Type B pancreatic cell (in vitro differentiated cells): ENCODE data around the gene SEC14L5. TPM values are rescaled to one million over a fixed set of nuclear protein-coding genes. Genes with fewer than 3 reads are reported as not detected.
A peak's percentile ranks its signal among the peaks of the same experiment; 100 is the strongest.

ENCODE experiments used
- DNase-seq: peaks from one replicate; pipeline ENCODE4 v3.0.0; 2021; ENCODE audit warnings: mixed read lengths; ENCODE audit not compliant: unreplicated experiment; ENCODE audit errors: extremely low spot score
- H3K27ac Mint-ChIP-seq: 2 replicates; pipeline ENCODE4 v1.8.0; 2021; ENCODE audit warnings: mild to moderate bottlenecking, mixed read lengths
- H3K27me3 Mint-ChIP-seq: 2 replicates; pipeline ENCODE4 v1.8.0; 2021; ENCODE audit warnings: mixed read lengths
- H3K36me3 Mint-ChIP-seq: 2 replicates; pipeline ENCODE4 v1.8.0; 2021; ENCODE audit warnings: mixed read lengths
- H3K4me1 Mint-ChIP-seq: one replicate; pipeline ENCODE4 v1.8.0; 2021; ENCODE audit warnings: mixed read lengths; ENCODE audit not compliant: unreplicated experiment
- H3K4me3 Mint-ChIP-seq: 2 replicates; pipeline ENCODE4 v1.8.0; 2021; ENCODE audit warnings: mild to moderate bottlenecking, mixed read lengths
- H3K9me3 Mint-ChIP-seq: 2 replicates; pipeline ENCODE4 v1.8.0; 2021; ENCODE audit warnings: mixed read lengths
- CTCF ChIP-seq: fragments of 200-600 bp; sonication (generic); conservative IDR thresholded peaks from 2 replicates; pipeline ENCODE4 v1.5.0; 2021; ENCODE audit warnings: antibody characterized with exemption, mild to moderate bottlenecking
- total RNA-seq: library from RNA; stranded (reverse); gene quantifications from 2 replicates; pipeline ENCODE4 v1.2.1, GENCODE V29; 2021; ENCODE audit warnings: low replicate concordance

Gene SEC14L5
- total RNA-seq, 1 donor from 2014 or later, result 0.92 TPM

DNA sequence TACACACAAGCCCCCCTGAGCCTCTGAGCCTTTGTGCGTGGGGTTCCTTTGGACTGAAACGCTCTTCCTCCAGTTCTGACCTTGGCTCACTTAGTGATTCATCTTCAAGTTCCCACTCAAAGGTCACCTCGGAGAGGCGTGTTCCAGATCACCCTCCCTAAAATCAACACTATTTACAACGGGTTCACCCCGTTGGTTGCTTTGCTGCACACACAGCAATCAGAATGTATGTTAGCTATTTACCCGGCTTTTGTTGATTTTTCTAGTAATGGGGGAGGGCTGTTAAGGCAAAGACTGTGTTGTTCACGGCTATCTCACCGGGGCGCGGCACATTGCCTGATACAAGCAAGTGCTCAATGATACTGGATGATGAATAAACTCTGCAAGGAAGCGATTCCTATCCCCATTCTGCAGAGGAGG, 74.6 kb downstream of the SEC14L5 start:
- no peak for DNase-seq
- H3K27ac Mint-ChIP-seq, result peak overlapping the region; percentile 83
- peaks cover 9% of the 10 kb centered on the region for H3K27me3 Mint-ChIP-seq
- peak overlapping the region; percentile 86 for H3K4me3 Mint-ChIP-seq
- H3K9me3 Mint-ChIP-seq, result no peaks in the 10 kb centered on the region
- H3K4me1 Mint-ChIP-seq, result peaks cover 12% of the 10 kb centered on the region
- no peak for TF ChIP-seq CTCF
- no peaks in the 10 kb centered on the region for H3K36me3 Mint-ChIP-seq

GRCh38 chr16:5033256-5034166, 75.4 kb downstream of the SEC14L5 start, which contains the start of gene NAGPA:
Gene NAGPA (minus strand): TSS chr16:5033935. CDS start chr16:5033914, 21 bp downstream.
- Mint-ChIP-seq H3K9me3 (no peaks in the 10 kb centered on the region), H3K4me3 (peak within 1 kb of the TSS; percentile 94), H3K27me3 (peaks cover 9% of the 10 kb centered on the region), H3K36me3 (no peaks in the 10 kb centered on the region), H3K4me1 (peaks cover 12% of the 10 kb centered on the region), H3K27ac (peak within 1 kb of the TSS; percentile 93)
- no peak for TF ChIP-seq CTCF
- DNase-seq, result peak; percentile 89

DNA sequence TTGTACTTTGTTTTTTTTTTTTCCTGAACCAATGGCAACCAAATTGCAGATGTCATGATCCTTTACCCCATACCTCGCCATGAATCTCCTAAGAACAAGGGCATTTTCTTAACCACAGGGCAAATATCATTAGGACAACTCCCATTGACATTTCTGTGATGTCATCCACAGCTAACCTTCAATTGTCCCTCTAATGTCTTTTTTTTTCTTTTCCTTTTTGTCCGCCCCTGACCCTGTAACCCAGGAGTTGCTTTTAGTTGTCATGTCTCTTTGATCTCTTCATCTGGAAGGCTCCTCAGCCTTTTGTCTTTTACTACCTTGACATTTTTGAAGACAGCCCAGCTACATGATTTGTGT, 76.0 kb downstream of the SEC14L5 start:
- no peaks in the 10 kb centered on the region for H3K9me3 Mint-ChIP-seq
- peak overlapping the region; percentile 93 for H3K27ac Mint-ChIP-seq
- no peak for DNase-seq
- H3K27me3 Mint-ChIP-seq, result peaks cover 9% of the 10 kb centered on the region
- peaks cover 12% of the 10 kb centered on the region for H3K4me1 Mint-ChIP-seq
- peak overlapping the region; percentile 94 for H3K4me3 Mint-ChIP-seq
- no peaks in the 10 kb centered on the region for H3K36me3 Mint-ChIP-seq
- no peak for TF ChIP-seq CTCF

- TF ChIP-seq CTCF, result no peak
- Mint-ChIP-seq H3K27ac (peak overlapping the region; percentile 32), H3K4me3 (peak overlapping the region; percentile 82), H3K36me3 (no peaks in the 10 kb centered on the region), H3K4me1 (peaks cover 12% of the 10 kb centered on the region), H3K27me3 (peaks cover 12% of the 10 kb centered on the region), H3K9me3 (no peaks in the 10 kb centered on the region)
- DNase-seq, result no peak
Measured at GRCh38 chr16:5035909-5036227, 77.7 kb downstream of the SEC14L5 start.

DNA sequence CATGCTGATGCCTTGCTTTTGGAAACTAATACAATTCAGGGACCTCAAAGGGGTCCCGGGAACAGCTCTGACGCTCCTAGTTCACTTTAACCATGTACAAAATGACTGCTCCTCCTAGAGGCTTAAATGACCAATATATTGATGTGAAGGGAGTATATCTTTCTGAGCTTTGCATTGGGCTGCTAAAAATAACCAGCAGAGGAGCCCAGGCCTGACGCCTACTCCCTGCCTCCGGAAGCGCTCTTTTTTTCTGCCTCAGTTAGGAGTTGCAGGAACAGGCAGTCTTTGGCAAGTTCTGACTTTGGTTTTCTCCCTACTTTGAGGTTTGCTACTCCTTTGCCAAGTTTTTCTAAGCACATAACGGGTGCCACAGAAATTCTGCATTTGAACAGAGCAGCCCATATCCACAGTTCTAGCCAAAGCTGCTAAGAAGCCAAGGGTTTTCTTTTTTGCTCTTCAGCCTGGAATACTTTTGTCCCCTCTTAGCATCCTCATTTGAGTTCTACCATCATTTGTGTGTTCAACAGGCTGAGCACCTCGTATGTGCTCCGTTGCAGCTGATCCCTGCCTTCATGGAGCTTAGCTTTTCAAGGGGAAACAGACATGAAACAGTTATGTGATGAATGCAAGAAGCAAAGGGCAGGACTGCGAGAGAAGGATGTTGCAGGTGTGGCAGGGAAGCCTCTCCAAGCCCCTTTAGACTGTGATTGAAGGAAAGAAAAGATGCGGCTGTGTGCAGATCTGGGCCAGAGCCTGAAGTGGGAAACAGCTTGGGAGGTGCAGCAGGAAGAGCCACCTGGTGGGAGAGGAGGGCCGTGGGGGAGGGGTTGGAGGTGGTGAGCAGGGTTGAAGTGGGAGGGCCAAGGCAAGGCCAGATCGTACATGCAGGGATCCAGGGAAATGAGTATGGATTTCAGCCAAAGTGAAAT, 78.4 kb downstream of the SEC14L5 start:
- Mint-ChIP-seq H3K4me1 (peaks cover 12% of the 10 kb centered on the region), H3K27ac (peak overlapping the region; percentile 47), H3K27me3 (peaks cover 18% of the 10 kb centered on the region), H3K4me3 (no peak overlapping the region), H3K9me3 (no peaks in the 10 kb centered on the region), H3K36me3 (no peaks in the 10 kb centered on the region)
- no peak for DNase-seq
- no peak for TF ChIP-seq CTCF
